Stimulated activated CD8-positive, alpha-beta memory T cell treated with anti-CD3 and anti-CD28 coated beads, Interleukin-12 subunit alpha, Interleukin-12 subunit beta, amount 100 ng/mL, for 24 hours (primary cell): ENCODE measurements around the gene BTBD17.
"Not testable (repeated sequence)": the region's sequence is repeated elsewhere in the genome, so short reads cannot be mapped to it uniquely, and the experiment has no call there.

Experiments used
- DNase-seq: peaks from one replicate; pipeline ENCODE4 v3.0.0-alpha.2; 2020; ENCODE audit errors: extremely low read depth

BTBD17 gene

GRCh38 chr17:74361230-74362068 lies at the start of gene BTBD17:
Gene BTBD17, minus strand, starts transcription at chr17:74361868. Its CDS starts 49 bp downstream, at chr17:74361819.
- no peak for DNase-seq

DNA sequence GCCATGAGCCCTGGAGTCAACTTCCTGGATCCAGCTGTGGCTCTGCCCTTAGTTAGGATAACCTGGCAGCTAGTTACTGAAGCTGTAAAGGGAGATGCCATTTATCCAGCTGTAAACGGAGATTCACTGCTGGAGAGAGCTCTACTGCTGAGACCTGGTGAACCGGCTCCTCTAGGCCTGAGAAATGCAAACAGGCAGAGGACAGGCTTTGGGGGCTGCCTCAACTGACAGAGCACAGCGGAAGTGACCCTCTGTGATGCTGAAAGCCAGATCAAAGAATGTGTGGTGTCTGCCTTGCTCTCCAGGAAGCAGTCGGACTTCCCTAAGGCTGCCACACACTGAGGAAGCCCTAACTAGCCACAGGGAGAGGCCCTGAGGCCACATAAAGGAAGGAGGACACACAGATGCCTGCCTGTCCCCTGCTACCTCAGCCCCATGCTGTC lies 48.4 kb upstream of the BTBD17 start:
- no peak for DNase-seq

- no peak for DNase-seq
Measured at GRCh38 chr17:74408815-74409214, 47.1 kb upstream of the BTBD17 start.

DNA sequence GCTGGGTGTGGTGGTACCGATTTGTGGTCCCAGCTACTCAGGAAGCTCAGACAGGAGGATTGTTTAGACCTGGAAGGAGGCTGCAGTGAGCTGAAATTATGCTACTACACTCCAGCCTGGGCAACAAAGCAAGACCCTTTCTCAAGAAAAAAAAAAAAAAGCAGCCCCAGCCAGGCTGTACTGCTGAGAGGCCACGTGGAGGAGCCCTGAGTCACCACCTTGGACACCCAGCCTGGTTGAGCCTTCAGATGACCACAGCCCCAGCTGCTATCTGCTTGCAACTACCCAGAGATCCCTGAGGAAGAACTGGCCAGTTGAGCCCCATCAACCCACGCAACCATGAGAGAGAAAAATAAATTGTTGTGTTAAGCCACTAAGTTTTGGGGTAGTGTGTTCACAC lies 46.6 kb upstream of the BTBD17 start:
- no peak for DNase-seq

- no peak for DNase-seq
Measured at GRCh38 chr17:74407384-74407783, 45.7 kb upstream of the BTBD17 start.

GRCh38 chr17:74405311-74405710 lies 43.6 kb upstream of the BTBD17 start:
- DNase-seq = not testable (repeated sequence)

- DNase-seq = no peak
Measured at GRCh38 chr17:74404789-74405188, 43.1 kb upstream of the BTBD17 start.

- no peak for DNase-seq
Measured at GRCh38 chr17:74404218-74404617, 42.5 kb upstream of the BTBD17 start.

- DNase-seq = no peak
Measured at GRCh38 chr17:74403512-74404137, 42.0 kb upstream of the BTBD17 start.

- no peak for DNase-seq
Measured at GRCh38 chr17:74402048-74402447, 40.4 kb upstream of the BTBD17 start.

GRCh38 chr17:74396567-74396966 lies 34.9 kb upstream of the BTBD17 start:
- DNase-seq = no peak

GRCh38 chr17:74394977-74395376 lies 33.3 kb upstream of the BTBD17 start:
- DNase-seq = no peak

DNA sequence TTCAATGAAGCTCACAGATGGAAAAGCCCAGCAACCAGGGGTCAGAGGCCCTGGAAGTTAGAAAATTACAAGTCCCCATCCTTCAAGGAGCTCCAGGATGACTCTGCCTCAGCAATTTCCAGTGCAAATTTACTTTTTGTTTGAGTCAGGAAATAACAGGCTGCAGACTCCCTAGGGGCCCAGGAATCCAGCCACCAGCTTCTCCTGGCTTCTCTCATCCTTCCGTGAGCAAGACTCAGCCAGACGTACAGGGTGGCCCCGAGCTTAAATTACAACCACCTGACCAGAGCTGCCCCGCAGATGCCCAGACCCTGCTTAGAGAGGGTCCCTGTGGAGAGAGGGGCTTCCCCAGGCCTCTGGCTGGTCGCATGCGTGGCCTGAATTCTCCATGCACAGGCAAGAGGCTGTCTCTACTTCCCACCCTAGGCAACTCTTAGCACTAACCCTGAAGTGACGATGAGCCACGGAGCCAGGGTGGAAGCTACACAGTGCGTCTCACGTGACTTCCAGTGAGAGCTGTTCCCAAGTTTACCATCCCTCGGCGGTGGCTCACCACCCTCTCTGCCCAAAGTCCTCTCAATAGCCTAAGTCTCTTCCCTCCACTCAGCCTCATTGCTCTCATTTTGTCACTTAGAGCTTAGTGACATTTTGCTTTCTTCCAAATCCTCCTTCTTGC lies 32.7 kb upstream of the BTBD17 start:
- DNase-seq = no peak

DNA sequence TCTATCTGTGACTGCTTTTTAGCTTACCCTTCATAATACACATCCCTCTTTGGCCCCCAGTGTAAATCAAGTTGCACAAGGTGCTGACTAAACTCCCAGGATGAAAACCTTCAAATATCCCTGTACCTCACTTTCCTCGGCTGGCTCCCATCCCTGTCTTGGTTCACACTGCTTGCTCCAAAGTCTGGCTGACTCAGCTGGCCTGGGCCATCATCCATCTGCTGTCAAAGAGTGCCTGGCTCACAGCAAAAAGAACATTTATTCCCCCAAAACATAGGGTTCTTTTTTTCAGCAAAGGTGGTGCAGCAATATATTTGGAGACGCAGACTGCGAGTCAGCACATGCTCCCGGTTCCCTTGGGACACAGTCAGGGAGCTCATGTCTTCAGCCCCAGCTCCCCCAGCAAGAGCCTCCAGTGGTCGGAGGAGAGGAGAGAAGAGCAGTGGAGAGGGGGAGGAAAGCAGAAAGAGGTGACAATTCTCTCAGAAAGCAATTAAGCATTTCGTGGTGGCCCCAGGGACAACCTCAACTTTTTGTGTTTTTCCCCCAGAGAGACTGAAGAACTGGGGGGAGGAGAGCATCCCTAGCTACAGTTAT lies 31.8 kb upstream of the BTBD17 start:
- DNase-seq = no peak

DNA sequence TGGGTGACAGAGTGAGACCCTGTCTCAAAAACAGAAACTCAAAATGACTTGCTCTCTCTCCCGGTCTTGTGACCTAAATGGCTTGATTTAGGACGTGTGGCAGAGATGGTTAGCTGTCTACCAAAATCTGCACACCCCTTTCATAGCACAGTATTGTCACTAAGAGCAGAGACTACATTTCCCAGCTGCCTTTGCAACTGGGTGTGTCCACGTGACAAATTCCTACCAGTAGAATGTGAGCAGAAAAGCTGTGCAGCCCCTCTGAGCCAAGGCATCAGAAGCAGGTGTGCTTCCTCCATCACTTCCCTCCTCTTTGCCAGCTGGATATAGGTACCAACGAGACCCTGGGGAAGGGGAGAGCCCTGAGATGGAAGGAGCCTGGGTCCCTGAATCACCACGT lies 31.2 kb upstream of the BTBD17 start:
- no peak for DNase-seq

- DNase-seq = no peak
Measured at GRCh38 chr17:74391771-74392170, 30.1 kb upstream of the BTBD17 start.

DNA sequence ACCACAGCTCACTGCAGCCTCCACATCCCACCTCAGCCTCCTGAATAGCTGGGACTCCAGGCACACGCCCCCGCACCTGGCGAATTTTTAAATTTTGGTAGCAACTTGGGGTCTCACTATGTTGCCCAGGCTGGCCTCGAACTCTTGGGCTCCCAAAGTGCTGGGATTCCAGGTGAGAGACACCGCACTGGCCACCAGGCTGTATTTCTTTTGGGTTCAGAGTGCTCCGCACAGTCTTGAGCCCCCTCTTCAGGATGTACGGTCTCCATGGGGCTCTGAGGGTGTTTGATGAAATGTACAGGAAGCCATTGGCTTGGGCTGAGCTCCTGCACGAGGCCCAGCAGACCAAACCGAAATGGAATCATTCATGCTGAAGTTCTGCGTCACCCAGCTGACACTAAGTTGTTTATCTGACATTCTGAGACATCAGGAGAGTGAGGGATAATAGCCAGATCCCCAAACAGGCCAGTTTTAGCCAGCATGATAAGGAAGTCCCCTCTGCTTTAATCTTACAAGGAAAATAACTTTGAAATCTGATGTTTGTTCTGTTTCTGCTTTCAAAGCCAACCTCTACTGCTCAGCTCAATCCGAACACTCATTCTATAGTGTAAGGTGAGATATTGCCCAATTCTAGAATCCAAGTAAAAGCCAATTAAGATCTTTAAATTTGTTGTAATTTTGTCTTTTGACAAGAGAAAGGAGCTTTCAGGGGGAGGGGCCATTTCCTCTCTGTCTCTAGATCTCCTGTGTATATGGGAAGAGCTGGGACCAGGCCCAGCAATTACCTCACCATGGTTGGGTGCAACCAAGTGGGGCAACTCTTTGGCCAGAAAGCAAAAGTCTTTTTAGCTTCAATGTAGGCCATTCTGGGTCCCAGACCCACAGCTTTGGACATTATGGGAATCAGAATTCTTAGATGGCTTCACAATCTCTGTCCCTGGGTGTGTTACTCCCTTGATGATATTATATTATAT lies 29.3 kb upstream of the BTBD17 start:
- no peak for DNase-seq

DNA sequence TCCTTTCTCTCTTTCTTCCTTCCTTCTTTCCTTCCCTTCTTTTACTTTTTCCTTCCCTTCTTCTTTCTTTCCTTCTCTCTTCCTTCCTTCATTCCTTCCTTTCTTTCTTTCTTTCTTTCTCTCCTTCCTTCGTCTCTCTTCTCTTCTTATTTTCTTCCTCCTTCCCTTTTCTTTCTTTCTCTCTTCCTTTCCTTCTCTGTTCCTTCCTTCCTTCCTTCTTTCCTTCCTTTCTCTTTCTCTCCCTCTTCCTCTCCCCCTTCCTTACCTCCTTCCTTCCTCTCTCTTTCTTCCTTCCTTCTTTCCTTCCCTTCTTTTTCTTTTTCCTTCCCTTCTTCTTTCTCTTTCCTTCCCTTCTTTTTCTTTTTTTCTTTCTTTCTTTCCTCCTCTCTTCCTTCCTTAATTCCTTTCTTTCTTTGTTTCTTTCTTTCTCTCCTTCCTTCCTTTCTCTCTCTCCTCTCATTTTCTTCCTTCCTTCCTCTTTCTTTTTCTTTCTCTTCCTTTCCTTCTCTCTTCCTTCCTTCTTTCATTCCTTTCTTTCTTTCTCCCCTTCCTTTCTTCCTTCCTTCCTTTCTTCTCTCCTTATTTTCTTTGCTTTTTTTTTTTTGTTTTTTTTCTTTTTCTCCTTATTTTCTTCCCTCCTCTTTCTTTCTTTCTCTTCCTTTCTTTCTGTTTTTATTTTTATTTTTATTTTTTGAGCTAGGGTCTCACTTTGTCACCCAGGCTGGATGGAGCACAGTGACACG lies 28.4 kb upstream of the BTBD17 start:
- DNase-seq = no peak

DNA sequence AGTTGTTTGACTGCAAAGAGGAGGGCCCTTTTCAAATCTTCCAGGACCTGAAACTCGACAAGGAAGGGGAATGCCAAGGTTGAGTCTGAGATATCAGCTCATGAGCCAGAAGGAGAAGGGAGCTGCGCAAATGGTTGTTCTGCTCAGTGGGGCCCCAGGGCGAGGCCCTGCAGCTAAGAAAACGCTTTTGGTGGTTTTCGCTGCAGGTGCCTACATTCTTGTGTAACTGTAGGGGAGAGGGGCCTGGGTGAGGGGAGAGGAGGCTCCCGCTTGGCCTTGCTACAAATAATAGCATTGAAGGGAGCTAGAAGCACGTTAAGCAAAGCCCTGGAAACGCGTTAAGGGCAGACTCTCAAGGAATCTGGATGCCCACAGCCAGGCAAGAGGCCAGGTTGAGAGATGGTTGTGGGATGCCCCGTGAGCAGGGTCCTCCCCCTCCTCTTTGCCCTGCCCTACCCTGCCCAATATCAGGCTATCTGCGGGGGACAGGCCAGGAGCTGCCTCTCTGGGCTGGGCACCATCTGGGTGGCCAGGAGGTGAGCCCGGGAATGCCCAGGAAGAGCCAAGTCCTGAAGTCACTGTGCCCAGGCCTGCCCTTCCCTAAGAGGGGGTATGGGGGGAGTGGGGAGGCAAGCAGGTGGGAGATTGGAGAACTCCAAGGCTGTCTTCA lies 27.6 kb upstream of the BTBD17 start:
- no peak for DNase-seq
